Motor neuron (in vitro differentiated cells): Measurements from ENCODE around the gene METTL23. TPM values are rescaled to one million over a fixed set of nuclear protein-coding genes. Genes with fewer than 3 reads are reported as not detected.

Experiments
- ATAC-seq, 8 experiments: fragments of 200-7000 bp; cut with Tn5 transposase; replicated peaks in 6 of 8; 2 replicates each; pipeline ENCODE4 v1.8.0; 2021; ENCODE audit warnings: mild to moderate bottlenecking in 8 of 8, moderate library complexity in 8 of 8
- H3K27ac ChIP-seq, 2 donors: fragments of 250-450 bp; sonication (Bioruptor Pico); 2 replicates each; pipeline ENCODE4 v1.9.0; 2021; ENCODE audit warnings: antibody characterized with exemption in 2 of 2, mild to moderate bottlenecking in 2 of 2, moderate library complexity in 1 of 2
- H3K4me1 ChIP-seq, 2 donors: fragments of 250-450 bp; sonication (Bioruptor Pico); replicated peaks in 1 of 2; 2 replicates each; pipeline ENCODE4 v1.6.1; 2021; ENCODE audit warnings: antibody characterized with exemption in 2 of 2, mild to moderate bottlenecking in 2 of 2, moderate library complexity in 1 of 2
- H3K4me3 ChIP-seq, 5 donors: fragments of 250-450 bp; sonication (Bioruptor Pico); 2 replicates each; pipeline ENCODE4 v1.9.0; 2021; ENCODE audit warnings: antibody characterized with exemption in 5 of 5, mild to moderate bottlenecking in 5 of 5, moderate library complexity in 4 of 5
- WGBS, 10 experiments: fragments of 450-650 bp; shearing (Covaris generic); methylation state at CpG; one replicate each; pipeline ENCODE4 v1.0.0; 2022; 5-methylcytosine and 5-hydroxymethylcytosine counted together
- in situ Hi-C, 9 experiments: fragments of 400-800 bp; cut with MboI; loops; one replicate each; pipeline ENCODE4 v1.15.0; 2021; ENCODE audit warnings: low sequenced_read_pairs in 9 of 9, low pct_unique_long_range_greater_than_20kb in 2 of 9; ENCODE audit not compliant: unreplicated experiment in 9 of 9
- total RNA-seq, 8 experiments: library from RNA; unstranded; fragments of 300-600 nt; gene quantifications; 2 replicates each; pipeline versions ENCODE4 v1.2.3 to v1.2.4, GENCODE V29; 2022

Gene METTL23
- total RNA-seq, 8 experiments from 2014 or later = 28.6 to 47.3 (median 37.7) TPM

DNA sequence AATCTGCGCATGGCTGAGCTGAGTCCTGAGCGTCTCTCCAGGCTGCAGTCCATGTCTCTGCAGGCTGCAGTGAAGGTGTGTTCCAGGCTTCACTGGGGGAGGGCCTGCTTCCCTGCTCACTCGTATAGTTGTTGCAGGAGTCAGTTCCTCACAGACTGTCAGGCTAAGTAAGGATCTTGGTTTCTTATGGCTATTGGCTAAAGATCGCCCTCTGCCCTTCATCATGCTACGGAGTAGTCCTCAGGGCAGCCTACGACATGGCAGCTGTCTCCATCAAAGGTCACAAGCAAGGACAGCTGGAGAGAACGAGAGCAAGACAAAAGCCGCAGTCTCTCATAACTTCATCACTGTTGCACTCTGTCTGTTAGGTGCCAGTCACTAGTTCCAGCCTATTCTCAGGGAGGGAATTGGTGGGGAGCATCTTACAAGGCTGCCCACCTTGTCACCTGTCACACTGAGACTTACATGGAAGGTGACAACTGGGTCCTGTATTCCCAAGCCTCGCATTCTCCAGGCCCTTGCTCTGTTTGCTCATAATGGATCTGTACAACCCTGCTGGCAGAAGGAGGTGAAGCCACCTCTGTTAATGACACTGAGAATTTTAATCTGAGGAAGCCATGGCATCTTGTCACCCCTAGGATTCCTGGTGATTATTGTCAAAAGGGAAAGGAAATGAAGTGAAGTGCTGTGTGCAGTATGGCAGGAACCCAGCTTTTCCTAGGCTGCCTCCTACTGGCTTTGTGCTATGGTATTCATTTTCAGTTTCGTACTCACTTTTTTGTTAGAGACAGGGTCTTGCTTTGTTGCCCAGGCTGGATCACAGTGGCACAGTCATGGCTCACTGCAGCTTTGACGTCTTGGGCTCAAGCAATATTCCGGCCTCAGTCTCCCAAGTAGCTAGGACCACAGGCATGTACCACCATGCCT is 54.7 kb downstream of the METTL23 start:
- in situ Hi-C loops = no loop called here
- 67 to 100% (median 89%) methylated on average over 1 to 9 of the region's 12 CpGs; no CpG with 5 or more reads in 1 of the 10 experiments for WGBS, 10 experiments
- no peak overlapping the region for H3K27ac ChIP-seq

DNA sequence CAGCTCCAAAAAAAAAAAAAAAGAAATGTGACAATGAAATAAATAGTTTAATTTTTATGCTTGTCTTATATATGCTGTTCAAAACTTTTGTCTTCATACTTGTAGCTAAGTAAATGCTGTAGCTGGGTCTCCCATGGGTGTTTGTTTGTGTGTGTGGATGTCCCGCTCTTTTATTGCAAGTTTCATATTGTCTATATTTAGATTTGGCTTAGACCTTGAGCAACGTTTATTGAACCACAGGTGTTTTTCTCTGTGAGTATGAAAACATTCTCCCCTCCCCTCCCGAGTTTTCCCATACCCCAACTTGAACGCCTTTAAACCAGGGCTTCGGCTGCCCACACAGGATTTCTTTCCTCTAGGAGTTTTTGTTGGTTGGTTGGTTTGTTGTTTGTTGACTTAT is 56.5 kb downstream of the METTL23 start:
- no peak overlapping the region for H3K4me3 ChIP-seq
- in situ Hi-C loops = no loop called here
- no peak overlapping the region for H3K27ac ChIP-seq
- no peak for ATAC-seq
- WGBS, 10 experiments = 43 to 100% (median 83%) methylated on average over 1 to 4 of the region's 5 CpGs; no CpG with 5 or more reads in 1 of the 10 experiments
- peaks cover 0 to 5% of the 10 kb centered on the region in 2 donors for H3K4me1 ChIP-seq

More for the DNA sequence above, 54.7 kb downstream of the METTL23 start:
- Histone ChIP-seq H3K4me1 (no peaks in the 10 kb centered on the region), H3K4me3 (no peak overlapping the region)
- ATAC-seq = no peak

Other genes with a start within 250 kb of the METTL23 start
- gene RHBDF2, start 225.4 kb upstream of the METTL23 start, total RNA-seq = 10 to 100 TPM in 3 of 8 experiments, 1 to 10 TPM in 3, under 1 TPM in 2; 0.78 to 17.3 (median 2.8) TPM
- gene CYGB, start 189.1 kb upstream of the METTL23 start, total RNA-seq = 10 to 100 TPM in 1 of 8 experiments, 1 to 10 TPM in 6, under 1 TPM in 1; 0.73 to 19.4 (median 5.4) TPM
- 1 to 10 TPM in 7 of 8 experiments, under 1 TPM in 1; 0.97 to 9.9 (median 4.1) TPM for gene PRCD, start 186.8 kb upstream of the METTL23 start, total RNA-seq
- gene ST6GALNAC2, start 141.0 kb upstream of the METTL23 start, total RNA-seq = 10 to 100 TPM in 1 of 8 experiments, 1 to 10 TPM in 2, under 1 TPM in 2, not detected in 3; 0.36 to 22.2 (median 1.3) TPM
- gene ST6GALNAC1, start 83.1 kb upstream of the METTL23 start, total RNA-seq = under 1 TPM in 3 of 8 experiments, not detected in 5; 0.13 to 1.00 (median 0.38) TPM
- 100 to 1,000 TPM in 5 of 8 experiments, 10 to 100 TPM in 3; 19.7 to 214 (median 106) TPM for gene MXRA7, start 15.9 kb upstream of the METTL23 start, total RNA-seq
- gene JMJD6, start 233 bp upstream of the METTL23 start, total RNA-seq = 10 to 100 TPM; 20.8 to 45.5 (median 26.5) TPM
- gene SRSF2, start 10.5 kb downstream of the METTL23 start, total RNA-seq = 100 to 1,000 TPM in 7 of 8 experiments, 10 to 100 TPM in 1; 68.1 to 302 (median 147) TPM
- 10 to 100 TPM; 14.9 to 38.7 (median 22.2) TPM for gene MFSD11, start 11.3 kb downstream of the METTL23 start, total RNA-seq
- 10 to 100 TPM in 4 of 8 experiments, 1 to 10 TPM in 4; 1.3 to 19.6 (median 10.0) TPM for gene MGAT5B, start 141.6 kb downstream of the METTL23 start, total RNA-seq